ENCODE measurements around the gene ZNF587B.

DNA sequence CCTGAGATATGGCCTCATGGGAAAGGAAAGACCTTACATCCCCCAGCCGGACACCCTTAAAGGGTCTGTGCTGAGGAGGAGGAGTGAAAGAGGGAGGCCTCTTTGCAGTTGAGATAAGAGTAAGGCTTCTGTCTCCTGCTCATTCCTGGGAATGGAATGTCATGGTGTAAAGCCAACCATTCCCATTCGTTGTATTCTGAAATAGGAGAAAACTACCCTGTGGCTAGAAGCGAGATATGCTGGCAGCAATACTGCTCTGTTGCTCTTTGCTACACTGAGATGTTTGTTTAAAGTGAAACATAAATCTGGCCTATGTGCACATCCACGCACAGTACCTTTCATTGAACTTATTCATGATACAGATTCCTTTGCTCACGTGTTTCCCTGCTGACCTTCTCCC lies 783 bp upstream of the ZNF587B start:
- TF ChIP-seq, protein P1, sequence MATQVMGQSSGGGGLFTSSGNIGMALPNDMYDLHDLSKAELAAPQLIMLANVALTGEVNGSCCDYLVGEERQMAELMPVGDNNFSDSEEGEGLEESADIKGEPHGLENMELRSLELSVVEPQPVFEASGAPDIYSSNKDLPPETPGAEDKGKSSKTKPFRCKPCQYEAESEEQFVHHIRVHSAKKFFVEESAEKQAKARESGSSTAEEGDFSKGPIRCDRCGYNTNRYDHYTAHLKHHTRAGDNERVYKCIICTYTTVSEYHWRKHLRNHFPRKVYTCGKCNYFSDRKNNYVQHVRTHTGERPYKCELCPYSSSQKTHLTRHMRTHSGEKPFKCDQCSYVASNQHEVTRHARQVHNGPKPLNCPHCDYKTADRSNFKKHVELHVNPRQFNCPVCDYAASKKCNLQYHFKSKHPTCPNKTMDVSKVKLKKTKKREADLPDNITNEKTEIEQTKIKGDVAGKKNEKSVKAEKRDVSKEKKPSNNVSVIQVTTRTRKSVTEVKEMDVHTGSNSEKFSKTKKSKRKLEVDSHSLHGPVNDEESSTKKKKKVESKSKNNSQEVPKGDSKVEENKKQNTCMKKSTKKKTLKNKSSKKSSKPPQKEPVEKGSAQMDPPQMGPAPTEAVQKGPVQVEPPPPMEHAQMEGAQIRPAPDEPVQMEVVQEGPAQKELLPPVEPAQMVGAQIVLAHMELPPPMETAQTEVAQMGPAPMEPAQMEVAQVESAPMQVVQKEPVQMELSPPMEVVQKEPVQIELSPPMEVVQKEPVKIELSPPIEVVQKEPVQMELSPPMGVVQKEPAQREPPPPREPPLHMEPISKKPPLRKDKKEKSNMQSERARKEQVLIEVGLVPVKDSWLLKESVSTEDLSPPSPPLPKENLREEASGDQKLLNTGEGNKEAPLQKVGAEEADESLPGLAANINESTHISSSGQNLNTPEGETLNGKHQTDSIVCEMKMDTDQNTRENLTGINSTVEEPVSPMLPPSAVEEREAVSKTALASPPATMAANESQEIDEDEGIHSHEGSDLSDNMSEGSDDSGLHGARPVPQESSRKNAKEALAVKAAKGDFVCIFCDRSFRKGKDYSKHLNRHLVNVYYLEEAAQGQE (IDR thresholded peaks at IDR 0.05; ENCODE audit: insufficient read depth in 1 of 2, low read depth in 2 of 2, low read length in 2 of 2) = no peak
- no peak for TF ChIP-seq TAF1 (IDR thresholded peaks at IDR 0.05; ENCODE audit: borderline replicate concordance, insufficient read depth, low read length)
- no peak for TF ChIP-seq POLR2AphosphoS5 (IDR thresholded peaks at IDR 0.05; ENCODE audit: low read depth, low read length)

Data from PFSK-1 (cell line).